Heart left ventricle (tissue), 13 donors: ENCODE measurements around the gene CD40LG.

Experiments
- POLR2A ChIP-seq, 2 donors: fragments of 450-650 bp; IDR thresholded peaks; one replicate each; pipeline ENCODE4 v1.6.1; 2017; ENCODE audit warnings: antibody characterized with exemption in 2 of 2, mild to moderate bottlenecking in 2 of 2, moderate library complexity in 2 of 2
- TF ChIP-seq, protein P1 (sequence below), 12 donors: fragments of 200-600 bp; sonication (generic) in 4 of 12; IDR thresholded peaks; one replicate each; pipeline versions ENCODE4 v1.5.0 to v1.8.0; 2018 to 2022; ENCODE audit warnings: antibody characterized with exemption in 12 of 12, mild to moderate bottlenecking in 5 of 12
- donor health status: ischemic (EF 13 %, LVEDD 7.1; RV severe dilation, severe dysfunction).
- donor health status: DM: no; HTN: yes; CAD: no.
- donor health status: DM: no; HTN: no; CAD: no.
- donor health status: ischemic (EF 25% LVEDD 6.9; RV normal size, moderate dysfunction).
- donor health status: ischemic (EF 25% LVEDD 5.7; RV mildly dilated, moderate dysfunction).
- donor health status: ischemic (EF 35%, LVEDD 5.7; RV mildly dilated, moderate dysfunction).
- donor health status: nonischemic (EF 11% LVEDD 7.7; RV severe dilation, severe dysfunction).
- donor health status: DM: yes; HTN: yes; CAD: no.
- donor health status: PGD.
- donor health status: ischemic (EF 29% LVEDD 5.4; RV normal size, mild dysfunction).
- donor health status: nonischemic (EF 23%, LVEDD 6.1; RV moderate dilation, normal function).

DNA sequence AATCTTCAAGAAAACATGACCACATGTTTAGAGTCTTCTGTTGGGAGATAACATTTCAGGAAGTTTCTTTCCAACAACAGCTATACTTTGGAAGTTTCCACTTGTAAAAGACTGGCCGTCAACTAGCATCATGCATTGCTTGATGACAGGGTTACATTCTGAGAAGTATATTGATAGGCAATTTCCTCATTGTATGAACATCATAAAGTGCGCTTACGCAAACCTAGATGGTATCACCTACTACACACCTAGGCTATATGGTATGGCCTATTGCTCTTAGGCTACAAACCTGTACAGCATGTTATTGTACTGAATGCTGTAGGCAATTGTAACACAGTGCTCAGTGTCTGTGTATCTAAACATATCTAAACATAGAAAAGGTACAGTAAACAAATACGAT is 25.4 kb upstream of the CD40LG start:
- TF ChIP-seq, protein P1, sequence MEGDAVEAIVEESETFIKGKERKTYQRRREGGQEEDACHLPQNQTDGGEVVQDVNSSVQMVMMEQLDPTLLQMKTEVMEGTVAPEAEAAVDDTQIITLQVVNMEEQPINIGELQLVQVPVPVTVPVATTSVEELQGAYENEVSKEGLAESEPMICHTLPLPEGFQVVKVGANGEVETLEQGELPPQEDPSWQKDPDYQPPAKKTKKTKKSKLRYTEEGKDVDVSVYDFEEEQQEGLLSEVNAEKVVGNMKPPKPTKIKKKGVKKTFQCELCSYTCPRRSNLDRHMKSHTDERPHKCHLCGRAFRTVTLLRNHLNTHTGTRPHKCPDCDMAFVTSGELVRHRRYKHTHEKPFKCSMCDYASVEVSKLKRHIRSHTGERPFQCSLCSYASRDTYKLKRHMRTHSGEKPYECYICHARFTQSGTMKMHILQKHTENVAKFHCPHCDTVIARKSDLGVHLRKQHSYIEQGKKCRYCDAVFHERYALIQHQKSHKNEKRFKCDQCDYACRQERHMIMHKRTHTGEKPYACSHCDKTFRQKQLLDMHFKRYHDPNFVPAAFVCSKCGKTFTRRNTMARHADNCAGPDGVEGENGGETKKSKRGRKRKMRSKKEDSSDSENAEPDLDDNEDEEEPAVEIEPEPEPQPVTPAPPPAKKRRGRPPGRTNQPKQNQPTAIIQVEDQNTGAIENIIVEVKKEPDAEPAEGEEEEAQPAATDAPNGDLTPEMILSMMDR (IDR thresholded peaks at IDR 0.05), result no peak
- TF ChIP-seq POLR2A (IDR thresholded peaks at IDR 0.05), result no peak
